T-helper 22 cell (primary cell): ENCODE measurements around the gene KLHL11.
"Not testable (repeated sequence)": the region's sequence is repeated elsewhere in the genome, so short reads cannot be mapped to it uniquely, and the experiment has no call there.

ENCODE experiments used
- DNase-seq: peaks from one replicate; pipeline ENCODE4 v3.0.0-alpha.2; 2020; ENCODE audit warnings: low read depth

Gene KLHL11

GRCh38 chr17:41836550-41837196, 28.6 kb downstream of the KLHL11 start:
- no peak for DNase-seq

- DNase-seq = peak; percentile 44
Measured at GRCh38 chr17:41835800-41836549, 29.2 kb downstream of the KLHL11 start, which contains the start of gene NT5C3B. Gene NT5C3B (minus strand): TSS chr17:41836232. CDS start chr17:41836193, 39 bp downstream.

GRCh38 chr17:41835214-41835799, 29.9 kb downstream of the KLHL11 start:
- DNase-seq = no peak

- DNase-seq = not testable (repeated sequence)
Measured at GRCh38 chr17:41829961-41830360, 35.3 kb downstream of the KLHL11 start.

- DNase-seq = no peak
Measured at GRCh38 chr17:41825175-41825845, 39.9 kb downstream of the KLHL11 start.

GRCh38 chr17:41824086-41824485, 41.1 kb downstream of the KLHL11 start:
- DNase-seq = no peak

- no peak for DNase-seq
Measured at GRCh38 chr17:41823580-41823979, 41.6 kb downstream of the KLHL11 start.

- no peak for DNase-seq
Measured at GRCh38 chr17:41823141-41823524, 42.1 kb downstream of the KLHL11 start.

GRCh38 chr17:41822216-41823140, 42.7 kb downstream of the KLHL11 start:
- no peak for DNase-seq

- DNase-seq = no peak
Measured at GRCh38 chr17:41821776-41822175, 43.4 kb downstream of the KLHL11 start.

- no peak for DNase-seq
Measured at GRCh38 chr17:41818024-41818423, 47.2 kb downstream of the KLHL11 start.

GRCh38 chr17:41816637-41817320, 48.4 kb downstream of the KLHL11 start:
- DNase-seq = no peak

GRCh38 chr17:41814195-41814594, 51.0 kb downstream of the KLHL11 start:
- no peak for DNase-seq

- DNase-seq = no peak
Measured at GRCh38 chr17:41813699-41814124, 51.5 kb downstream of the KLHL11 start.

- DNase-seq = no peak
Measured at GRCh38 chr17:41813152-41813680, 52.0 kb downstream of the KLHL11 start.

- no peak for DNase-seq
Measured at GRCh38 chr17:41812381-41813151, 52.7 kb downstream of the KLHL11 start, which contains the start of gene FKBP10. Gene FKBP10 (plus strand): TSS chr17:41813004. CDS start chr17:41813035, 31 bp downstream.

GRCh38 chr17:41811549-41812380, 53.5 kb downstream of the KLHL11 start, which contains the start of gene P3H4:
Gene P3H4 (minus strand): TSS chr17:41811949. CDS start chr17:41811915, 34 bp downstream.
- DNase-seq = peak; percentile 48
